NK-92 (cell line): ENCODE measurements around the gene GARNL3.

ENCODE experiments used
- DNase-seq: peaks from one replicate; lab custom pipeline; 2025; ENCODE audit not compliant: unreplicated experiment; lab: John Stamatoyannopoulos, UW

GARNL3 gene

GRCh38 chr9:127269449-127269848, 4.9 kb downstream of the GARNL3 start:
- no peak for DNase-seq

DNA sequence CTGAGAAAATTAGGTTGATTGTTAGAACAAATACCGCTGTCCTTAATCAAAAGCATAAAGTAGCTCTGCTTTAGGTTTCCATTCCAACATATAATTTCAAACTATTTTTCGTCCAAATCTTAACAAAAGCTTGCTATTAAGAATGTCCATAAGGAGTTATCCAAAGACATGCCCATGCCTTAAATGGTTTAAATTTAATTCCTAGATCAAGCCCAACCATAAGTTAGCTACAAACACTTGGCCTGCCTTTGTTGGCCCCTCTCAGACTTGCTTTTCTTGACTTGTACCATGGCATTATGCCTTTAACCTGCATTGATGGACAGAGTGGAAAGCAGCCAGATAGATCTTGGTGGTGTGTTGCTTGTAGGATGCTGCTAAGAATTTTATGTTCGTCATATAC, 8.8 kb downstream of the GARNL3 start:
- DNase-seq: no peak

- DNase-seq: no peak
These were observed 12.5 kb downstream of the GARNL3 start for GRCh38 chr9:127277099-127277498.

DNA sequence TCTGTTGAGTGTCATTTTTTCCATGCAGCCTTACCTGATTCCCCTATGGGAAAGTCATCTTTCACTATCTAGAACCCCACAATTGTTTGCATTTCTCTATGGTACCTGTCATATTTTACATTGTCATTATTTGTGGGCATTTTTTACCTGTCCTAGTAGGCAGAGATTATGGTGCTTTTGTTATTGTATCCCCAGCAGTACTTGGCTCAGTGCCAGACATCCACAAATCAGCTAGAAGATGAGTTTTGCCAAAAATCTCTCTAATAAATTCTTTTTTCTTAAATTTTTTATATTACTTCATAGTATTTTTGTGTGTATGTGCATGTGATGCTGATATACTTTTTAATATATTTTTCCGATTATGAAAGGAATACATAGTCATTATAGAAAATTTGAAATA, 13.2 kb downstream of the GARNL3 start:
- DNase-seq: no peak

DNA sequence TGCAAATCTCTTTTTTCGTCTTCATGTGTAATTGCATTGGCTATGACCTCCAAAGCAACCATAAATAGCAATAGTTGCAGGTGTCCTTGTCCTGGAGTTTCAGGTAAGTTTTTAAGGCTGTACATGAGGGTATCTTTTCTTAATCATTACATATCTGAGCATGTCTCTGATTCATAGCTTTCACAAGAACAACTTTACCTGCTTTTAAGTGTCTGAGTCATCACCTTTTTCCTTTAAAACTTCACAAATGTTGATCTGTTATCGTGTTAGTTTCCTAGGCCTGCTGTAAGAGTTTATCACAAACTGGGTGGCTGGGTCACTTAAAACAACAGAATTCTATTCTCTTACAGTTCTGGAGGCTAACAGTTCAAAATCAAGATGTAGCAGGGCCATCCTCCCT, 13.8 kb downstream of the GARNL3 start:
- DNase-seq: no peak

GRCh38 chr9:127279717-127280285, 15.2 kb downstream of the GARNL3 start:
- no peak for DNase-seq

- DNase-seq: no peak
These were observed 16.5 kb downstream of the GARNL3 start for GRCh38 chr9:127280880-127281660.

DNA sequence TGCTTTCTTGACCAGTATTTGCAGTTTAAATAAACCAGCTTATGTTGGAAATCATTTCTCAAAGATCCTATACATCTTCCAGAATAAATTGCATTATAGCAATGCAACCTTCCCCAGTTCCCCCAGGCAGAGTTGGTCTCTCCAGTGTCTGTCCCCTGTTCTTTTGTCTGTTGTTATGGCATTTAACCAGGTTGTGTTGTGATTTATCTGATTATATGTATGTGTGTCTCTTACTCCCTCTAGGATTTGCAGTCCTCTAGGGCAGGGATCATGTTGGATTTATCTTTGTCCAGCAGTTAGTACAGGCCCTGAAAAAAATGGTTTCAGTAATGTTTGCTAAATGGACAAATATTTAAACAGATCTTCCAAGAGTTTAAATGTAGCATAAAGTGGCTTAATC, 17.3 kb downstream of the GARNL3 start:
- DNase-seq: no peak

DNA sequence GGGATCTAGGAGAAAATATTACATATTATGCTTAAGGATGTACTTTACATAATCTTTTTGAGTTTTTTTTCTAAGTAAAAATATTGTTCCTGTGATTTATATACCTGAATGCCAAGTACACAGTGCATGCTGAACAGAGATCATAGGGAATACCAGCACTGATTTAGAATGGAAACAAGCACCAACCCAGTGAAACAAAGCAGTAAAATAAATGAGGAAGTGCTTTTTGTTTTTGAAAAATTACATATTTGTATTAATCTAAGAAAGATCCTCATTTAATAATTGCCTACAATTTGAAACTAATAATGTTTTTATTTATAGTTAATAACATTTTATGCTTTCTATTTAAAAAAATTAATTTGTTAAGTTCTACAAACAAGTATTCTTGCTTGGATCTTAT, 18.0 kb downstream of the GARNL3 start:
- no peak for DNase-seq

DNA sequence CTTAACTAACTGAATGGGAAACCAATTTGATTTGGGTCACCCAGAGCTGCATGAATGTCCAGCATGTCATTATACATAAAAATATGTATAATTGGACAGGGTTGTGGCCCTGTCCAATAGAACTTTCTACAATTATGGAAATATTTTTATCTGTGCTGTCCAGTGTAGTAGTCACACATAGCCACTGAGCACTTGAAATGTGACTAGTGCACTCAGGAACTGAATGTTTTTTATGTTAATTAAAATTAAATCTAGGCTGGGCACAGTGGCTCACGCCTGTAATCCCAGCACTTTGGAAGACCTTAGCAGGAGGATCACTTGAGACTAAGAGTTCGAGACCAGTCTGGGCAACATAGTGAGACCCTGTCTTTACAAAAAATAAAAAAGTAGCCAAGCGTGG, 18.6 kb downstream of the GARNL3 start:
- DNase-seq: no peak

DNA sequence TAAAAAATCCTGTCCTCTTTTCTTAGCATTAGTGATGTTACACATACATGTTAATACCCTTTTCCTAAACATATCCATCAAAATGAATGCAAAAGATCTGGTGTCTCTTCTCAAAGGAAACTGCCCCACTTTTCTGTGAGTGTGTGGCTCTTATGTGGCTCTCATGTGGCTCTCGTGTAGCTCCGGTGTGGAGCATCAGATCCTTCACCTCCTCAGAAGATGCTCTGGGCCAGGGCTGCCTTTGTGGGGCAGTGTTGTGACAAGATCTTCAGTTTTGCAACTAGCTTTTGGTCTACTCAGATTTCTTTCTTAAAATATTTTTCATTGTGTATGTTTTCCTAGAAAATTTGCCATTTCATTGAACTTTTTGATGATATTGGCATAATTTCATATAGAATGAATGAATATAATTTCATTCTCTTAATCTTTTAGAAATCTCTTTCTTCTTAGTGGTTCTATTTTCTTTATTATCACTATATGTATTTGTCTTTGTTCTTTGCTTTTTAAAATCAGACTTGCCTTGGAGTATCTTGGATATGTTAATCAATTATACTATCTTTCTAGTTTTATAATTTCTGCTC, 19.4 kb downstream of the GARNL3 start:
- DNase-seq: no peak

- DNase-seq: no peak
These were observed 21.4 kb downstream of the GARNL3 start for GRCh38 chr9:127285965-127286364.

DNA sequence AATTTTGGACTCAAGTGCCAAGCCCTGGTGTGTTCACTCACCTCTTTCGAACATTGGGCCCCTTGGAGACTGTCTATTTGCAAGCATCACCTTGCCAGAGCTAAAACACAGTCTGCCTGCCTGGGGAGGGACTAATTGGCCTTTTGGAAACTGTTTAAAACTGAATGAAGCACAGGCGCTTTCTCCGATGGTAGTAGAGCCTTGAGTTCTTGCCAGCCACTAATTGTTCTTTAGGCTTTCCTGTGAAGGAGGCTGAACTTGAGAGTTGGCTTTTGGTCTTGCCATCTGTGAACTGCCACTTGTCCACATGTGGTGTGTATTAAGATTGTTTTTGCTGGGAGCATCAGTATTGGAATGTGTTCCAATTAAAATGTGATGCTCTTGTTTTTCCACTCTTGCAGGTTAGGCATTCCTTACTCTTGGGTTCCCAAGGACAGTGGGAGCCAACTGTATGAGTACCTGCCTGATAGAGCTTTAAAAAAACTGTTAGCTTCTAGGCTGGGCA, 26.0 kb downstream of the GARNL3 start:
- no peak for DNase-seq

DNA sequence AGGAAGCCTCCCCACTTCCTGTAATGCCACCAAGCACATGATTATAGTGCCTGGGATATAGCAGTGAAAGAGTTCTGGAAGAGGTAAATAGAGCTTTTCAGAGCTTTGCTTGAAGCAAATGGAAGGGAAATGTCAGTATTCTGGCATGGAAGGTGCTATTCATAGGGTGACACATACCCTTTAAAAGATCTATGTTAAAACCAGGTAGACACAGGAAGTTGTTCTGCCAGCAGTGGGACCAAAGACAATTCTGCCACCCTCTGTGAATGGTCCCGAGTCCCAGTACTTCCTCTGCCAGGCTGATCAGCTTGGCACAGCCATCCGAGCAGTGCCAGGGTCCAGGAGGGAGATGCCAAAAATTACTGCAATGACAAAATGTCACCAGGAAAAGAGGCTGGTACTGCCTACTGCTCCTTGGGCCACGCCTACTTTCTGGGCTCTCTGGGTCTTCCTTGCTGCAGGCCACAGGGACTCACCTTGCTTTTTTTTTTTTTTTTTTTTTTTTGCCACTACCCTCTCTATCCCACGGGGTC, 26.7 kb downstream of the GARNL3 start:
- DNase-seq: no peak

GRCh38 chr9:127292415-127292814, 27.8 kb downstream of the GARNL3 start:
- no peak for DNase-seq

GRCh38 chr9:127293328-127293727, 28.8 kb downstream of the GARNL3 start:
- no peak for DNase-seq

GRCh38 chr9:127293767-127294166, 29.2 kb downstream of the GARNL3 start:
- DNase-seq: no peak

GRCh38 chr9:127295005-127295404, 30.4 kb downstream of the GARNL3 start:
- DNase-seq: no peak

DNA sequence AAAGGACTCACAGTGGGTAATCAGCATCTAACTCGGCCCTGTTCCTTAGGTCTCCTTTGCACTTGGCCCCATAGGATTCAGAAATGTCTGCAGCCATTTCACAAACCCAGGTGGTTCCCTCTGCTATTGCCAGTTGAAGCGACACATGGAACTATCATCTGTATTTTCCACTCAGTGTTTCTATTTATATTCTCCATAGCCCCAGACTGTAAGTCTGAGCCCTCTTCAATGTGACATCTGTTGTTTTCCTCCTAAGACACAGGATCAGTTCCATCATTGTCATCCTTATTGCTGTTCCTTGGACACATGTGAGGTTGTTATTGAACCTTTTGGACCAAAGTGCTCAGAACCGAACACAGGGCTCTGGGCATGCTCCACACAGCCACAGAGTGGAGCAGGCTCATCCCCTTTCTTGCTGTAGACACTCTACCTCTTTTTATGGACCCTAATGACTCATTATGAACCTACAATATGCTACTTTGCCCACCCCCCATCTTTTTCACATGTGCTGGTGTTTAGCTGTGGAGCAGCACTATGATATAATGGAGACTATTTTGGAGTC, 36.4 kb downstream of the GARNL3 start:
- no peak for DNase-seq

- DNase-seq: no peak
These were observed 39.3 kb downstream of the GARNL3 start for GRCh38 chr9:127303830-127304229.

DNA sequence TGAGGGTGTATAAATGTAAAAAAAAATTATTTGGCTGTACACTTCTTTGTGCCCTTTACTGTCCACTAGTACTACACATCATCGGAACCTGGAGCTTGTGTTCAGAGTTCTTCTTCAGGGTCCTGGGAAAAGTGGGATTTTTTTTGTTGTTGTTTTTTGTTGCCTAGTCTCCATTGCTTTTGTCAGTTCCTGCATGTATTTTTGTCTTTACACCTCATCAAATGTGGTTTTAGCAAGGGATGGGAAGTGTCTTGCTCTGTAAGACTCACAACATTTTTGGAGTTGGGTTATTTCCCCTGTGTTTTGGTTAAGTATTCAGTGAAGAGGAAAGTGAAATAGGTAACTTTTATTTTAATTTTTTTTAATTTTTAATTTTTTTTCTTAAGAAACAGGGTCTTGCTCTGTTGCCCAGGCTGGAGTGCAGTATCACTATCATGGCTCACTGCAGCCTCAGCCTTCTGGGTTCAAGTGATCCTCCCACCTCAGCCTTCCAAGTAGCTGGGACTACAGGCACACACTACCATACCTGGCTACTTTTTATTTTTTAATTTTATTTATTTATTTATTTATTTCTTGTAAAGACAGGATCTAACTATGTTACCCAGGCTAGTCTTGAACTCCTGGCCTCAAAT, 40.7 kb downstream of the GARNL3 start:
- no peak for DNase-seq
